ENCODE results near the gene VTN.

- TF ChIP-seq CTCF (IDR thresholded peaks at IDR 0.05) (no peak), POLR2A (IDR thresholded peaks at IDR 0.05) (no peak)
Measured at GRCh38 chr17:28320215-28321061, 49.7 kb downstream of the VTN start.
